Stimulated activated CD8-positive, alpha-beta memory T cell treated with anti-CD3 and anti-CD28 coated beads, Interleukin-4, amount 100 ng/mL, for 48 hours (primary cell): ENCODE results near the gene CCDC12.
"Not testable (repeated sequence)": the region's sequence is repeated elsewhere in the genome, so short reads cannot be mapped to it uniquely, and the experiment has no call there.

Source experiments
- DNase-seq: peaks from one replicate; pipeline ENCODE4 v3.0.0-alpha.2; 2020

Gene CCDC12

DNA sequence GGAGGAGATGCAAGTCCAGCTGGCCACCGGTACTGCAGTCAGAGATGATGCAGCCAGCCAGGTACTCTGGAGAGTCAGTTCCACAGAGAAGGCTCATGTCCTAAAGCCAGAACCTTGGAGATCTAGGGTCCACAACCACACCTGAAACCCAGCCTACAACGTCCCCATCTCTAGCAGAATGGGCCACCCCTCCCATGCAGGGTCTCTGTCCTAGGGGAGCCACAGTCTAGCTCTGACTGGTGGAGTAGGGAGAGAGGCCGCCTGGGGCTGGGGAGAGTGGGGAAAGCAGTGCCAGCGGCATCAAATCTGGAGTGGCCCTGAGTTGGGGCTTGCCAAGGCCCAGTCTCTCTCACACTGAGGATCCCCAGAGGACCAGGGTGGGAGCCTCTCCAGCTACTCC, 55.5 kb downstream of the CCDC12 start:
- no peak for DNase-seq

- no peak for DNase-seq
Measured at GRCh38 chr3:46918634-46919033, 57.9 kb downstream of the CCDC12 start.

DNA sequence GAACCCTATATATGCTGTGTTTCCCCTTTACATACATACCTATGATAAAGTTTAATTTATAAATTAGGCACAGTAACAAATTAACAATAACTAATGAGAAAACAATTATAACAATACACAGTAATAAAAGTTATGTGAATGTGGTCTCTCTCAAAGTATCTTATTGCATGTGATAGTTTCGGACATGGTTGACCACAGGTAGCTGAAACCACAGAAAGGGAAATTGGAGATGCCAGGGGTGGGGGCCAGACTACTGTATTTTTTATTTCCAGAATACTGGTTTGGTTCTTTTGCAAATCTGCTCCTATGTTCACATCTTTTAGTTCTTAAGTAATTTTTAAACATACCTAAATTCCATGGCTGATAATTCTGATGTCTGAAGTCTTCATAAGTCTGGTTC, 58.3 kb downstream of the CCDC12 start:
- no peak for DNase-seq

- DNase-seq, result no peak
Measured at GRCh38 chr3:46917257-46917656, 59.3 kb downstream of the CCDC12 start.

DNA sequence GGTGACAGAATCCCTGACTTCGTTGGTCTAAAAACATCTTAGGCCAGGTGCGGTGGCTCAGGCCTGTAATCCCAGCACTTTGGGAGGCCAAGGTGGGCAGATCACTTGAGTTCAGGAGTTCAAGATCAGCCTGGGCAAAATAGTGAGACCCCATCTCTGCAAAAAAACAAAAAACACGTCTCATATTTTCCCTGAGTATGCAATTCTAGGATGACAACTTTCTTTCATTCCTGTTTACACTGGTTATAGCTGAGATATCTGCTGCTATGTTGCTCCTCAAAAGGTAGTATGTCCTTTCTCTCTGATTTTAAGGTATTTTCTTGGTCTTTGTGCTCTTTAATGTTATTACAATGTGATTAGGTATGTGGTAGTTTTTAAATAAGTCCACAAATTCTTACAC, 59.7 kb downstream of the CCDC12 start:
- DNase-seq, result no peak

GRCh38 chr3:46916278-46916677, 60.3 kb downstream of the CCDC12 start:
- no peak for DNase-seq

GRCh38 chr3:46915297-46915822, 61.2 kb downstream of the CCDC12 start:
- DNase-seq, result no peak

DNA sequence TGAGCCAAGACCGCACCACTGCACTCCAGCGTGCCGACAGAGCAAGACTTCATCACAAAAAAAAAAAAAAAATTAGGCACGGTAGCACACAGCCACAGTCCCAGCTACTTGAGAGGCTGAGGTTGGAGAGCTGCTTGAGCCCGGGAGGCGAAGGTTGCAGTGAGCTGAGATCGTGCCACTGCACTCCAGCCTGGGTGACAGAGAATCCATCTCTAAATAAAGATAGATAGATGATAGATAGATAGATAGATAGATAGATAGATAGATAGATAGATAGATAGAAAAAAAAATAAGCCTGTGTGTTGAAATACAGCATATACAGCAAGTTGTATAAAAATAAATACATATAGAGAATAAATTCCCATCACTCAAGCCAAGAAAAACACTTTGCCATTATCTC, 61.7 kb downstream of the CCDC12 start:
- no peak for DNase-seq

GRCh38 chr3:46913644-46914043, 62.9 kb downstream of the CCDC12 start:
- no peak for DNase-seq

GRCh38 chr3:46912986-46913385, 63.6 kb downstream of the CCDC12 start:
- no peak for DNase-seq

GRCh38 chr3:46910914-46911313, 65.6 kb downstream of the CCDC12 start:
- DNase-seq, result not testable (repeated sequence)

DNA sequence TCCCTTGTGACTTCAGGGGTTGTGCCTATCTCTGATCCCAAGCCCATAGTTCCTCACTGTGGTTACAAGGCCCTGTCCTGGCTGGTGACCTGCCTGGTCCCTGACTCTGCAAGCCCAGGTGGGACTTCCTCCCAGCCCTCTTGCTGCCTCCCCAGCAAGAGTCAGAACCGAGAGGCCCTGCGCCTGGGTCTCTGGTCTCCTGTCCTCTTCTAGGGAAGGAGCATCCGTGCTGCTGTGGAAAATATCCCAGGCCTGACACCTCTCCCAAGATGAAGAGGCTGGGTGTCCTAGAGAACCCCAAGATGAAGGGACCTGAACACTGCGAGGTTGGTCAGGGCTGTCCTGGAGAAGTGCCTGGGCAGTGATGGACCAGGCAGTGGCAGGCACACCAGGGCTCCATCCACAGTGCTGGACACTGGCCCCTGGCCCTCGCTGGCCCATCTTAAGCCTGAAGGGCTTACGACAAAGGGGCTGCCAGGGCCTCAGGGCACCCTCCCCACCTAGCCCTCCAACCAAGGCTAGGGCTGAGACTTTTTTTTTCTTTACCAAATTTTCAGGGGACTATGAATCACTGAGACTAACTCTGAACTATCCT, 66.3 kb downstream of the CCDC12 start:
- no peak for DNase-seq

DNA sequence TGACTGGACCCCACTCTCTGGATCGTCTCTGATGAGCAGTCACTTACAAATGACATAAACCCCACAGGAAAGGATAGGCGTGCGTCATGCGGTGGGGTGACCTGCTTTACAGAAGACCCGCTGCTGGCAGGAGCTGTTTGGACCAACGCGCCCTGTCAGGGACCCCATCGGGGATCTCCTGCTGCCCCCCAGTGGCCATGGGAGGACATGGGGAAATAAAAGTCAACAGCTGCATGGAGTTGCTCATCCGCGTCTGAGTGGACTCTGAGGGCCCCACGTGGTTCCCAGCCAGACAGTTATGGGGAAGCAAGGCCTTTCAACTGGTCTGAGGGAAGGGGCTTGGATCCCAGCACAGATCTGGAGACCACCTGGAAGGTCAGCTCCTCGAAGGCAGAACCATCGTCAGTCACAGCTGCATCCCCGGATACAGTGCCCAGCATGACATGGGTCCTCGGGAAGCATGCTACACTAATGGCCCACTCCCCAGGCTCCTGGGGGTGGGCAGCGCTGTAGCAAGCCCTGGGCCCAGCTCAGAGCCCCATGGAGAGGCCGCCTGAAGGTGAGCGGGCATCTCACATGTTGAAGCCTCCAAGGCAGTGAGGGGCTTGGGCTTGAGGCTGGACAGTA, 66.9 kb downstream of the CCDC12 start:
- peak; percentile 91 for DNase-seq

- DNase-seq, result no peak
Measured at GRCh38 chr3:46908986-46909534, 67.5 kb downstream of the CCDC12 start.

GRCh38 chr3:46908294-46908985, 68.1 kb downstream of the CCDC12 start:
- DNase-seq, result no peak

- DNase-seq, result no peak
Measured at GRCh38 chr3:46907960-46908293, 68.6 kb downstream of the CCDC12 start.

- no peak for DNase-seq
Measured at GRCh38 chr3:46907271-46907670, 69.3 kb downstream of the CCDC12 start.

DNA sequence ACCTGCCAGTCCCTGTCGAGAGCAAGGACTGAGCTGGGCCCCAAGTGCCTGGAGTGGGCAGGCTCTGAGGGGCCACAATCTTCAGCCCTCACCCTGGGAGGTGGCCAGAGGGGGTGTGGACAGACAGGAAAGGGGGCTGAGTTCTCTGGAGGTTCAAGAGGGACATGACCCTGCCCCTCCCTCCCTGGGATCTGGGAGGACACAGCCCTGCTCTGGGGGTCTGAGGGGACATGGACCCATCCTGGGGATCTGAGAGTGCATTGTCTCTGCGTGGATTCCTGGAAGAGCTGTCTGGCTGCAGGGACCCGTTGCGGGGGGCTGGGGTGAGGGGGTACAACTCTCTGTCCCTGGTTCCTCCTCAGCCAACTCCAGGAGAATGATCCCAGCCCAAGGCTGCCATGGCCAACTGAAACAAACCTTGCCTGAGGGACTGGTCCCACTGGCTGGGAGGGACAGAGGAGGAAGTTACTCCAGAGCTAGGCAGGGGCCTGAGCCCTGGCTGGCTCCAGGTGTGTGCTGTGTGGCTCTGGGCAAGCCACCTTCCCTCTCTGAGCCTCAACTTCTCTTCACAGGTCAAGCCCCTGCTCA, 70.0 kb downstream of the CCDC12 start:
- no peak for DNase-seq

DNA sequence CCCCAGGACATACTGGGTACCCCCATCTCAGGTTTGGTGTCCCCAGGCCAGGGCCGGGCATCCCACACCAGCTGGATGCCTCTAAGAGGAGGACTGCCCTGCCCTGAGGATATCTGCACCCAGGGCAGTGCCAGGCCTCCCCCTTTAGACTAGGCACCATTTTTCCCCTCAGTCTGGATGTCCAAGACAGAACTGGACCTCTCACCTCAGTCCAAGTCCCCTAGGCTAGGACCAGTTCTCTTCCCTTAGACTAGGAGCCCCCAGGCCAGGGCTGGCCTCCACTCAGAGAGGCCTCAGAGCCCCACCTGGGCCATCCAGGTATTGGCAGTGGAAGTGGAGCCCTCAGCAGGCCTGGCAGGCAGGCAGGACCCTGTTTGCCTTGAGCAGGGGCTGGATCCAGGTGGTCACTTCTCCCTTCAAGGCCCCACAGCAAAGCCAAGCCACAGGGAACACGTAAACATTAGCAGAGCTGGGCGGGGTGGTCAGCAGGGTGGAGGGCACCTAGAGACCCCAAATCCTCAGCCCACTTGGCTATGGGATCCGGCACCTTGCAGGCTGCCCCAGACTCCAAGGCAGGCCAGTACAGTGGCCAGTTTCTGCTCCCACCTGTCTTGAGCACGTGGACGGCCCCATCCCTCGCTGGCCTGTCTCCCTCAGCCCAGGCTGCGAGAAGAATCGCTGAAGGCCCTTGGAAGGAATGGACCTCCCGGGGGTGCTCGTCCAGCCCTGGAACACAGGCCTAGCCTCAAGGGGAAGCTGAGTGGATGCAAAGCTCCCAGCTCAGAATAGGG, 70.7 kb downstream of the CCDC12 start:
- DNase-seq, result no peak

- no peak for DNase-seq
Measured at GRCh38 chr3:46905213-46905560, 71.4 kb downstream of the CCDC12 start.

GRCh38 chr3:46904303-46905212, 72.0 kb downstream of the CCDC12 start:
- DNase-seq, result no peak
